Activated CD8-positive, alpha-beta memory T cell treated with anti-CD3 and anti-CD28 coated beads for 4 hours (primary cell): ENCODE measurements around the gene FCHSD2.
"Not testable (repeated sequence)": the region's sequence is repeated elsewhere in the genome, so short reads cannot be mapped to it uniquely, and the experiment has no call there.

Experiments
- DNase-seq, 2 donors: peaks; one replicate each; pipeline ENCODE4 v3.0.0-alpha.2; 2020; ENCODE audit warnings: low read depth in 2 of 2

FCHSD2 gene

GRCh38 chr11:73151416-73151815 is 9.3 kb upstream of the FCHSD2 start:
- DNase-seq, result no peak

DNA sequence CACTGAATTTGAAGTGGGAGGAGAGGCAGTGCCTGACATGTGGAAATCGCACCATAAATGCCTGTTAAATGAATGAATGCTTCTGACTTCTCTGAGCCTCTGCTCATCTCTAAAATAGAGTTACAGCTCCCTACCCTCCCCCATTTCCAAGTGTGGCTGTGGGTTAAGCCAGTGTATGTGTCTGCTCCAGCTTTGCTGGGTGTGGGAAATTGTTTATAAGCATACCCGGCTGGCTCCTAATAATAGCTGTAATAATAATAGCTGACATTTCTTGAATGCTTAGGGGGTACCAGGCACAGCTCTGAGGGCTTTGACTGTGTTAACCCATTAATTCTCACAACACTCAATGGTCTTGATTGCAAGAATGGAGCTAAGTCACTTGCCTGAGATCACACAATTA is 7.0 kb upstream of the FCHSD2 start:
- no peak for DNase-seq

DNA sequence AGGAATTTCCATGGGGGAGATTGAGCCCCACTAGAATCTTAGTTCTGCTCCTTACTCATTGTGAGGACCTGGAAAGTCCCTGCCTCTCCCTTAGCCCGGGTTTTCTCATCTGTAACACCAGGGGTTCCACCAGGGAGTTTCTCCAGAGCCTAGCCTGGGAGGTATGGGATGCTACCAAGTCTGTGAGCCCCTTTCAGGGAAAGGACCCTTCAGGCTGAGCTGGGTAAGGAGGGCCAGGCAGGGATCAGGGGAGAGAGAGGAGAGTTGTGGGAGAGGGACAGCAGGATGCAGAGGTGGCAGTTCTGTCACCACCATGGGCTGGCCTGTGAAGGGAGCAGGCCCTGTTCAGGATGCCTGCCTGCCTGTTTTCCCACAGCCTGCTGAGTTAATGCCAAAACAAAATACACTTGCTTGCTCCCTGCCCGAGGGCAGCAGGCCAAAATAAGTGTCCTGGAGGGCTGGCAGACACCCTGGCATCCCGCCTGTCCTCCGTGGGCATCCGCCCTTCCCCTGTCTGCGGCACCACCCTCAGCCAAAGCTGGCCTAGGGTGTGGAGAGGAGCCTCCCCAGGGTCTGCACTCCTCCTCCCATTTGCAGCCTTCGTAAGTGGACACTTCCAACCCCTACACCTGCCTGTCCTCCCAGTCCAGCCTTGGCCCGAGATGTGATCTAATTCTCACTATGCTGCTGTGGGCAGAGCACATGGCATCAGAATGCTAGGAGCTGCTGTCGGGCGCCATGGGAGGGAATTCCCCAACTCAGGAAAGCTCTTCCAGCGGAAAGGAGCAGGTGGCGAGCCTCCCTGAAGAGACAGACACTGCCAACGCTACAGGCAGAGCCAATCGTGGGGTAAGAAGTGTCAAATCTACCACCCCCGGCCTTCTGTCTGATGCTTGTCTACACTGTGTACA is 5.9 kb upstream of the FCHSD2 start:
- no peak for DNase-seq

DNA sequence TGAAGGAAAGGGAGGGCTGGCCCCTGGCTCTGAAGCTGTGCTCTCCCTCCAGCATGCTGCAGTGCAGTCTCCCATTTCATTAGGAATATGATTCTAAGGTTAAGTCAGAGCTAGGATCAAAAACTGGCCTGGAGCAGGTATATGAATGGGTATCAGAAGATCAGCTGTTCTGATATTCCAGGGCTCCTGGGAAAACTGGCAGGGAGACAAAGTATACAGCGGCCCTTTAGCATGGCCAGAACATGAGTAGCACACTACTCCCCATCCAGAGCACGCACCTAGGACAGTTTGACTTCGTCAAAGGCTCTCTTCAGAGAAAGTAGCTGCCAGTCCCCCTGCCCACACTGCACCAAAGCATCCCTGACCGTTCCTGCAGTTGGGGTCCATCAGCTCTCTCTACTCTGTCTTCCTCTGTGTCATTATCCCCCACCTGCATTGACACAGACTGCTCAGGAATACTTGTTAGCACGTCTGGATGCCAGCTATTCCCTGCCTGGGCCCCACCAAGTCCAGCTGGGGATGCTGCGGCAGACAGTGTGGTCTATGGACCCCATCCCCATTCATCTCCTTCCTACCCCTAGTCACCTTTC is 4.0 kb upstream of the FCHSD2 start:
- no peak for DNase-seq

- DNase-seq, result no peak
Measured at GRCh38 chr11:73143126-73143838, 1.2 kb upstream of the FCHSD2 start.

- DNase-seq, result peak in 1 of 2 donors; percentile 30
Measured at GRCh38 chr11:73141309-73142127, 600 bp downstream of the FCHSD2 start.

- no peak for DNase-seq
Measured at GRCh38 chr11:73141031-73141308, 1.1 kb downstream of the FCHSD2 start.

GRCh38 chr11:73140213-73141030 is 1.7 kb downstream of the FCHSD2 start:
- DNase-seq, result no peak

DNA sequence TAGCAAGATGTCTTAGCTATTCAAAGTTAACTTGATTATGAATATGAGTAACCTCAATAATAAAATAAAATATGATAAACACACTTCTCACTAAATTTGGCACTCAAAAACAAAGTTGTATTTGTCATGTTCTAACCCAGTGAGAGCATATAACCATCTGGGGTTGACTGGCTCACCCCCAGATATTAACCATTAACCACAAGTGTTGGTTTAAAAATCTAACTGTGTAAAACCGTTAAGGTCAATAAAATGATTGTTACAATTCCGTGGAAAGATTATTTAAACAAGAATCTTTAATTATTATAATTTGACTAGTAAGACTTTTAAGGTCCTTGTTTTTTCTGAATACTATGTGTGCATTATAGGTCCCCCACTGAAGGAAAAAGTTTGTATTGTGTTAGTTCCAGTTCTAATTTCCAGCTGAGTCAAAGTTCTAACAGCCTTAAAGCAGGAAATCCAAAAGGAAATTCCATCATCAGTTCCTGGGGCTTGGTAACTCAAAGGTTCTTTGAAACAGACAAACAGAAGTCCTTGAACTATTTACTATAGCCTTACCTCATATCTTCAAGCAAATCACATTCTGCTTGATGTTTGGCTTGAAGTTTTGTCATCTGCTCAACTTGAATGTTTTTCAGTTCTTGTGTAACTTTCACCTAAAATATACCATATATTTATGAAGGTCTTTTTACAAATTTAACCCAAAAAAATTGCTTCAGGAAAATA is 2.5 kb downstream of the FCHSD2 start:
- DNase-seq, result no peak

DNA sequence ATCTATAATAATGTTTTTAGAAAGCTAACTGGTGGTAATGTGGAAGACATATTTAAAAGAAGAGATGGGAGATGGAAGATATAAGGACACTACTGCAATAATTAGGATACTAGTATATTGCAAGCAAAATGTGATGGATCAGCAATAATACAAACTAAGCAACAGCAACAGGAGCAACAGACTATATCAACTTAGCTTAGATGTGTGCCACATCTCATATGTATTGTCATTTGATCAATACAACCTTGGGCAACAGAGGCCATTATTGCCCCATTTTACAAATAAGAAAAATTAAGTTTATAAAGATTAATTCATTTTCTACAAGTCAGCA is 4.2 kb downstream of the FCHSD2 start:
- no peak for DNase-seq

GRCh38 chr11:73137262-73137943 is 4.7 kb downstream of the FCHSD2 start:
- no peak for DNase-seq

DNA sequence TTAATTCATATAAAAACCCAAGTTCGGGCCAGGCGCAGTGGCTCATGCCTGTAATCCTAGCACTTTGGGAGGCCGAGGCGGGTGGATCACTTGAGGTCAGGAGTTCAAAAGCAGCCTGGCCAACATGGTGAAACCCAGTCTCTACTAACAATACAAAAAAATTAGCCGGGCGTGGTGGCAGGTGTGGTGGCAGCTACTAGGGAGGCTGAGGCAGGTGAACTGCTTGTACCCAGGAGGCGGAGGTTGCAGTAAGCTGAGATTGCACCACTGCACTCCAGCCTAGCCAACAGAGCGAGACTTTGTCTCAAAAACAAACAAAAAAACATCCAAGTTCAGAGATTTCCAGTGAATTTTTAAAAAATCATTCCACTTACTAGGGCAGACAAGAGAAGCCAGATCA is 5.4 kb downstream of the FCHSD2 start:
- DNase-seq, result not testable (repeated sequence)

- no peak for DNase-seq
Measured at GRCh38 chr11:73135346-73136284, 6.5 kb downstream of the FCHSD2 start.

- not testable (repeated sequence) for DNase-seq
Measured at GRCh38 chr11:73132349-73132748, 9.8 kb downstream of the FCHSD2 start.

GRCh38 chr11:73130181-73130580 is 11.9 kb downstream of the FCHSD2 start:
- DNase-seq, result no peak

DNA sequence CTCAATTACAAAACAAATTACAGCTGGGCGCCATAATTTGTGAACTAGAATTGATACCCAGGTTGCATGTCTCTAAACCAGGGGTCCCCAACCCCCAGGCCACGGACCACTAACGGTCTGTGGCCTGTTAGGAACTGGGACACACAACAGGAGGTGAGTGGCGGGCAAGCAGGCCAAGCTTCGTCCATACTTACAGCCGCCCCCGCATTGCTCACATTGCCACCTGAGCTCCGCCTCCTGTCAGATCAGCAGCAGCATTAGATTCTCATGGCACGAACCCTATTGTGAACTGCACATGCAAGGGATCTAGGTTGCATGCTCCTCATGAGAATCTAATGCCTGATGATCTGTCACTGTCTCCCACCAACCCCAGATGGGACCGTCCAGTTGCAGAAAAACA is 12.9 kb downstream of the FCHSD2 start:
- no peak for DNase-seq

DNA sequence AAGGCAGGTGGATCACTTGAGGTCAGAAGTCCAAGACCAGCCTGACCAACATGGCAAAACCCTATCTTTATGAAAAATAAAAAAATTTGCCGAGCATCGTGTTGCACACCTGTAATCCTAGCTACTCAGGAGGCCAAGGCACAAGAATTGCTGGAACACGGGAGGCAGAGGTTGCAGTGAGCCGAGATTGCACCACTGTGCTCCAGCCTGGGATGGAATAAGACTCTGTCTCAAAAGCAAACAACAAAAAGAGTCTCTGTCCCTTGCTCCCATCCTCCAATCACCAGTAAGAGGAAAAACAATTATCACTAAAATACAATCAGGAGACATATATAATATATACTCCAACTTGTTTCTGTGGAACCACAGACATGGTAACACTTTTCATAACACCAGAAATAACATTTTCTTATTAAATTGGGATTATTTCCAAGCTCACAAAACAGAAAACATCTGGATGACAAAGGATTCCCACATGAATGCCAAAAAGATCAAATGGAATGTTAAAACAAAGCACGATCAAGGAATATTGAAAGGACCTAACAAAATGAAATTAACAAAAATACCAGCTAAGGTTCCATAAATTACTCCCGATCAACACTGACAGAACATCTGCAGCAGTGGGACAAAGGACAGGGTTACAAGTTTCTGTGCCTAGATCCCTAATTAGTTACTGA is 15.2 kb downstream of the FCHSD2 start:
- no peak for DNase-seq

- DNase-seq, result no peak
Measured at GRCh38 chr11:73124800-73125199, 17.3 kb downstream of the FCHSD2 start.
